H1 (cell line): ENCODE results near the gene P3H3. TPM values are rescaled to one million over a fixed set of nuclear protein-coding genes. Genes with fewer than 3 reads are reported as not detected.

Experiments
- CTBP2 ChIP-seq: IDR thresholded peaks from 2 replicates; pipeline ENCODE4 v1.7.0; 2011; ENCODE audit warnings: borderline replicate concordance, mild to moderate bottlenecking, moderate library complexity, mixed read lengths, low read length; ENCODE audit not compliant: insufficient read depth, insufficient read length
- KDM1A ChIP-seq: fragments of 200-600, 300-600 bp; sonication (generic); IDR thresholded peaks from 2 replicates; pipeline ENCODE4 v1.7.1; 2016; ENCODE audit warnings: mild to moderate bottlenecking, low read length, borderline replicate concordance
- TAF1 ChIP-seq: IDR thresholded peaks from 2 replicates; pipeline ENCODE4 v1.6.1; 2011; ENCODE audit warnings: mild to moderate bottlenecking, low read depth, low read length
- YY1 ChIP-seq: IDR thresholded peaks from 2 replicates; pipeline ENCODE4 v1.6.1; 2011; ENCODE audit warnings: low read depth, mild to moderate bottlenecking, low read length
- polyA plus RNA-seq, 7 experiments: library from polyadenylated mRNA; depleted of rRNA in 3 of 7; stranded (reverse) in 5 of 7; unstranded in 2 of 7; fragments of >200 nt in 5 of 7; fragments of 200-250 nt in 2 of 7; gene quantifications; 1 replicate in 5 of 7; 2 replicates in 1 of 7; 4 replicates in 1 of 7; pipeline versions ENCODE4 v1.2.1 to v1.2.3, GENCODE V29; 2011 to 2013; ENCODE audit warnings: missing spikeins in 2 of 7, mixed read lengths in 2 of 7
- total RNA-seq: library from RNA; stranded (reverse); fragmentation: NEBNext Ultra II Directional; extraction: Animal tissue kit (Norgen Biotek cat#: 25700); gene quantifications from 2 replicates; pipeline ENCODE4 v1.2.1, GENCODE V29; 2021
- TF ChIP-seq, protein P1 (sequence below): IDR thresholded peaks from 2 replicates; pipeline ENCODE4 v1.6.1; 2011; ENCODE audit warnings: low read length, improper control_type of control experiment

P3H3 gene
- total and polyA plus RNA-seq, 2 of the 8 experiments (the other 6 are each of a cell fraction or from before 2014, with no cell fraction given): 22.9 to 43.5 TPM

DNA sequence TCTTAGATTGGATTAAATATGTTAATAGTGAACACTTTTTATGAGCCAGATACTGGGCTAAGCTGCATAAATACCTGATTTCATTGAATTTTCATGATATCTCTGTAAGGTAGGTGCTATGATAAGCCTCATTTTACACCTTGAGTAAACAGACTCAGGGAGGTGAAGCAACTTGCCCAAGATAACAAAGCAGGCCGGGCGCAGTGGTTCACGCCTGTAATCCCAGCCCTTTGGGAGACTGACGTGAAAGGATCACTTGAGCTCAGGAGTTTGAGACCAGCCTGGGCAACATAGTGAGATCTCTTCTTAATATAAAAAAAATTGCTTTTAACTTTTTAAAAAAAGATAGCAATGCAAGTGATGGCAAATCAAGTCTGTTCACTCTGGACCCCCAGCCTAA lies 13.9 kb downstream of the P3H3 start (continued):
- TF ChIP-seq KDM1A (no peak), CTBP2 (no peak), TAF1 (no peak), YY1 (no peak)
- TF ChIP-seq, protein P1, sequence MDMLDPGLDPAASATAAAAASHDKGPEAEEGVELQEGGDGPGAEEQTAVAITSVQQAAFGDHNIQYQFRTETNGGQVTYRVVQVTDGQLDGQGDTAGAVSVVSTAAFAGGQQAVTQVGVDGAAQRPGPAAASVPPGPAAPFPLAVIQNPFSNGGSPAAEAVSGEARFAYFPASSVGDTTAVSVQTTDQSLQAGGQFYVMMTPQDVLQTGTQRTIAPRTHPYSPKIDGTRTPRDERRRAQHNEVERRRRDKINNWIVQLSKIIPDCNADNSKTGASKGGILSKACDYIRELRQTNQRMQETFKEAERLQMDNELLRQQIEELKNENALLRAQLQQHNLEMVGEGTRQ: no peak
